GM19452 (cell line): ENCODE measurements around the gene TSPAN7.

Experiments used
- ATAC-seq: cut with Tn5 transposase; IDR thresholded peaks from one replicate; pipeline ENCODE4 v1.9.1; 2021; ENCODE audit not compliant: unreplicated experiment

The TSPAN7 gene

DNA sequence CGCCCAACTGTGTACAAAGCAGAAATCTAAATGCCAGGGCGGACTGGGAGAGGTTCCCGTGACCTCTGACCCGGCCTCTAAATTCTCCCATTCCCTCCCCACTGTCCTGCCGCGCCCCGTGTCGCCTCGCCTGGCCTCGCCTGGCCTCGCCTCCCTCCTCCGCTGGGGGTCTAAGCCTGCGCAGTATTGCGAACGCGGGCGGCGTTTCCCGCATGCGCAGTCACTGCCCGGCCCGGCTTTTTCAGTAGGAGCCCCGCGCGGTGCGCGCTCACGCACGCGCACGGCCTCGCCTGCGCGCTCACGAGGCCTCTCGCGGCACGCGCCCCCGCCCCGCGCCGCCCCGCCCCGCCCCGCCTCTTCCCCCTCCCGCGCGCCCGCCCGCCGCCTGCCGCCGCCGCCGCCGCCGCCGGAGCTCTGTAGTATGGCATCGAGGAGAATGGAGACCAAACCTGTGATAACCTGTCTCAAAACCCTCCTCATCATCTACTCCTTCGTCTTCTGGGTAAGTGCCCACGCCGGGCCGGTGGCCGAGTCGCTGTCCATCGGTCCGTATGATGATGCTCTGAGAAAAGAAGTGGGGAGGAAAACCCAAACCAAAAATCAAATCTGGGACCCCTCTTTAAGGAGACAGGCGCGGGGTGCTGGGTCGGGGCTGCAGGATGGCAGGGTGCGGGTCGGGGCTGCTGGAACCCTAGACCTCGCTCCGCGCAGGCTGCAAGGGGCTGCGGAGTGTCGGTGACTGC, at the start of gene TSPAN7:
TSPAN7 (plus strand) TSS at position 417 of the 743 bp plus-strand sequence; CDS start at position 422, 5 bp downstream.
- no peak for ATAC-seq

DNA sequence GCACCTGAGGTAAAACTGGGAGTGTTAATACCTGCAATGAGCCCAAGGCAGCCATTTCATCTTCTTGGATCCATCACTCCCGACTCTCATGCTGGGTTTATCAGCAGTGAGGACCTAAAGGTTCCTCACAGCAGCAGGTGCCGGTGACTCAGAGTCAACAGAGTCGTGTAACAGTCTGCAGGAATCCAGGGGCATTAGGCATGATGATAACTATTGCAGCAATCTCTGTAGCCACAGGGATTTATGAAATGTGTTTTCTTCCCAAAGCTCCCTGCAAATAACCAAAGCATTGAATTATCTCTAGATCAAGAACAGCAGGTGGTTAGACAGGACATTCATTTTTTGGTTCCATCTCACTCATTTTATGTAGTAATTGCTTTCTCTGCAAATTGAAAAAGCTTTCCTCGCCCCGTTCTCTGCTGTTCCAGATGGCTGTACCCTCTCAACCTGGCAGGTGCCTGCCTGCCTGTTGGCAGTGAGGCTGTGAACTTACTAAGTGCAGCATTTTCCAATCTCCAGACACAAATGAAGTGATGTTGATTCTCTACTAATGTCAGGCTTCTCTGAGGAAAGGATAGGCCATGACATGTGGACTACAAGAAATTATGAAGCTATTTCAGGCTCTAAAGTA, 48.1 kb upstream of the TSPAN7 start:
- no peak for ATAC-seq

DNA sequence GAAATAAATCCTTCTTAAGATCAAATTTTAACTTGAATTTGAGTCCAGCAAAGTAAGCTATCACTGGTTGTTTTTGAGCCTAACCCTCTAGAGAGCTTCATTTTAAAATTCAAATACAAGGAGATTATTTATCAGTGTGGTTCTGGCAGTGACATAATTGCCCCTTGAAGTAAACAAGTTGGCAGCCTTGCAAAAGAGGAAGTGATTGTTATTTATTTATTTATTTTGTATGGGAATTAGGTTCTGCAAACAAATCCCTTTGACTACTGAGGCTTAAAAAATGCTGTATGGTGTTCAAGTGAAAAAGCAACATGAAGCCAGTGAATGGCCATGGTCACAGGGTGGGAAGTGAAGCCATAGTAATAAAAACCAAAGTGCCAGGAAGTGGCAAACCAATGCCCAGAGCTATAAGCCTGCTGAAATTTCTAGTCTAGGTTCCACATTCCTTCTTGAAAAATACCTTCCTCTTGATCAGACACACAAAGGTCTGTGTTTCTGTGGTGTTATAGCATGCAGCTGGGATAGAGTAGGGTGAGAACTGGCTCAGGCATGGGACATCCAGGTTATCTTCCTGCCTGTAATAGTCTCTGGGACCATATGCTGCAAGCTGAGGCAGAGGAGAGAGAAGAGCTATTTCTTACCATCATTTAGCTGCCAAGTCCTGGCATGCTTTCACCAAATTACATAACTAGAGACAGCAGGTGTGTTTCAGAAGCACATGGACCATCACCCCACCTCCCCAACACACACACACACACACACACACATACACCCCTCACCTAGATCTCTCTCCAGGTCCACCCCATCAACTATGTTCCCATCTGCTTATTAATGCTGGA, 47.1 kb upstream of the TSPAN7 start:
- no peak for ATAC-seq

GRCh38 chrX:38515291-38515690, 46.1 kb upstream of the TSPAN7 start:
- ATAC-seq: no peak

DNA sequence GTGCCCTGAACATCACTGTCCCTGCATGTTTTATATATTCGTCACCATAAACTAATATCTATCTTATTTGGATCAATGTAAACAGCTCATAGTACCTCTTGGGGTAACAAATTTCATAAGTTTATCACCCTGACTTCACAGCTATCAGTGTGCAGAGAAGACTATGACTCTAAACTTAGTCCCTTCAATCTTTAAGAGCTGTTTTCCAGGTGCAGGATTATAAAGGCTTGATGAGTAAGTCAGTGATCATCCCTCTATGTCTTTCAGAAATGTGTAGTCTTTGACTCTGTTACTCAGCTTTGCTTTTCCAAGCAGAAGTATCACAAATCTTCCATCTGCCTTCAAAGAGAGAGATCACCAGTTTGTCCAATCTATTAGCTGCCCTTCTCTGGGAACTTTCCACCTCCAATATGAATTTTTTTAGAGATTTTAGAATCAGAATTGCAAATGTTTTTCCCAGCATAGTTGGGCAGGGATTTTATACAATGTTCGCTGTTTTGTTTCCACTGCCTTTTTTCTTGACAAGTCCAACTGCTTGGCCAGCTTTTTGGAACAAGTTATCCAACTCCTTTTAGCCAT, 45.1 kb upstream of the TSPAN7 start:
- no peak for ATAC-seq

DNA sequence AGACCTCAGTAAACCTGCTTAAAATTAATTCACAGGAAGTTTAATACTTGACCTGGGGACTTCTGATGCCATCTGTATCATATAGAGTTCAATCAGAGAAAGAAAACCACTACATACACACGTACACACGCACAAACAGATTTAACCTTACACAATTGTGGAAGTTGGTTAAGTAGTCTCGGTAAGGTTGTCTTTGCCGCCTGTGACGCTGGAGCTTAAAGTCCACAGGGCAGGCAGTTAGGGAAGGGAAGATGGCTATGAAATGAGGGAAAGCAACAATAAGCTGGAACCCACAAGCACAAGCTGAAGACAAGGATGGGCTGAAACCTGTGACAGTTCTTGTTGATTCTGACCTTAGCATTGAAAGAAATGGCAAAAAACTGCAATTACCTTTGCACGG, 41.7 kb upstream of the TSPAN7 start:
- no peak for ATAC-seq

- ATAC-seq: no peak
These were observed 23.2 kb upstream of the TSPAN7 start for GRCh38 chrX:38538134-38538533.

DNA sequence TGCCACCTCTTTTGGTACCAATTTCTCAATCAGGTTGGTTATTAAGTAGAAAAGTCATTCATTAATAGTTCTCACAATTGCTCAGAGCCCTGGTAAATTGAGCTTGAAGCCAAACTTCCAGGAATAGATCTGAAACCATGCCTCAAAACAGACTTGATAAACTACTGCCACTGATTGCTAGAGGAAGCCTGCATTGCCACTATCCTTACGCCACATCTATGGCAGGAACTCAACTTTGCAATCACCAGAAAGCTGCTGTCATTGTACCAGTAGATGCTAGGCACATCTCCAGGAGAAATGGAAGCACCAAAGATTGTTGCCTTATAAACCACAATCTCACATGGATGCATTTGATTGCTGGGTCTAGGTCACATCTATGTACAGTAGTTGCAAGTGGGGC, 21.6 kb upstream of the TSPAN7 start:
- ATAC-seq: no peak

DNA sequence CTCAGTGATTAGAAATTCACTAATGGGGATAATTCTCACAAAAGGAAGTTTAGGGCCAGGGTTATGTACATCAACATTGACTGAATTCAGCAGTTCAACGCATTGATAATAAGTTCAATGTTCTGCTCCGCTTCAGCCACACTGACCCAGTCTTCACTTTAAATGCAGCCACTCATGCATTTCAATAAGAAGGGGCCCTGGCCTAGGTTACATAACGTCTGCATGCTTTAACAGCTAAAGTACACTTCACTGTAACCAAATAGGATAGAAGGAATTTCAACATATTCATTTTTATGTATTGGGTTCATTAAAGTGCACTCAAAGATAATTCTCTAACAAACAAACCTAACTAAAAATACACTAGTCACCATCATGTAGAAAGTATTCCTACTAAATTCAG, 12.8 kb upstream of the TSPAN7 start:
- ATAC-seq: no peak

GRCh38 chrX:38552721-38553120, 8.6 kb upstream of the TSPAN7 start:
- no peak for ATAC-seq

- no peak for ATAC-seq
These were observed 2.7 kb upstream of the TSPAN7 start for GRCh38 chrX:38558686-38559085.

- no peak for ATAC-seq
These were observed 591 bp upstream of the TSPAN7 start for GRCh38 chrX:38560776-38561125.

DNA sequence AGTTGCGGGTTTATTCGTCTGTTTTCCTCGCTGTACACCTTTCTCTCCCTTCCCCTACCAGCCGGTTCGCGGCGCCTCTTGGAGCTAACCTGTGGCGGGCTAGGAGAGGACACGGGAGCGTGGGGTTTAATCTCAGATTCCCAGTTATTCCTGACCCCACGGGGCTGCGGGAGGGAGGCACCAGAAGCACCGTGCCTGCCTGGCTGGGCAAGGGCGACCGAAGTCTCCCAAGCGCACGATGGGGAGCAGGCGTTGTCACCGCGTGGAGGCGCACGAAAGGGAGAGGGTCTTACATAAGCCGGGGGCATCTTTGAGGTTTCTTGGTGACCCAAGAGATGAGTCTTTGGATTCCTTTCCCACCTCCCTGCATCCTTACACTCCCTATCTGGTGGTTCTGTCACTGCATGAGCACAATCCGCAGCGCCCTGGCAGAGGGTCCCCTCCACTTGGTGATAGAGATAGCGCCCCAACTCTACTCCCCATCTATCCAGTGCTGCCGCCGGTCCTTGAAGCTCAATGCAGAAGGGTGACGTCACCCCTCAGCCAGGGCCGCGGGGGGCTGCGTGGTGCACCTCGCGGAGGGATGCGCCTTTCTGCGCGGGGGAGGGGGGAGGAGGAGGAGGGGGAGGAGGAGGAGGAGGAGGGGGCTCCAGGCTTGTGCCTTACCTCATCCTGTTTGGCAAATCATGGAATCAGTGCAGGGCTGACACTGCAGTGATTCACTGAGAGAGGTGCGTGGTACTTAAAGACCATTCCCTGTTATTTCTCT, 793 bp downstream of the TSPAN7 start:
- ATAC-seq: no peak

GRCh38 chrX:38563030-38563429, 1.7 kb downstream of the TSPAN7 start:
- no peak for ATAC-seq

GRCh38 chrX:38570396-38570795, 9.1 kb downstream of the TSPAN7 start:
- no peak for ATAC-seq

DNA sequence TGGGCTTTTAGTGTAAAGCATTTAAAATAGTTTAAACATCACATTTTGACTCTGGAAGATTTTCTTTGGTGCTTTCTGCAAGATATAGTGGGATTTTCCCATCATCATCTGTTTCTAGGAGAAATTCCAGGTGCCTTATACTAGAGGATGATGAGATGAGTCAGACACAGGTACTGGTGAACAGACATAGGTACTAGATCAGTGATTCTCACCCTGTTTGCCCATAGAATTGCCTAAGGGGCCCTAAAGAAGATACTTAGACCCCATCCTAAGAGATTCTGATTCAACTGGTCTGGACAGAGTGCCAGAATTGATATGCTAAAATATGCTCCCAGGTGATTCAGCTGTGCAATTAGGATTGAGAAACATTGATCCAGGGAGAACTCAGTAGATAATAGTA, 9.7 kb downstream of the TSPAN7 start:
- no peak for ATAC-seq

DNA sequence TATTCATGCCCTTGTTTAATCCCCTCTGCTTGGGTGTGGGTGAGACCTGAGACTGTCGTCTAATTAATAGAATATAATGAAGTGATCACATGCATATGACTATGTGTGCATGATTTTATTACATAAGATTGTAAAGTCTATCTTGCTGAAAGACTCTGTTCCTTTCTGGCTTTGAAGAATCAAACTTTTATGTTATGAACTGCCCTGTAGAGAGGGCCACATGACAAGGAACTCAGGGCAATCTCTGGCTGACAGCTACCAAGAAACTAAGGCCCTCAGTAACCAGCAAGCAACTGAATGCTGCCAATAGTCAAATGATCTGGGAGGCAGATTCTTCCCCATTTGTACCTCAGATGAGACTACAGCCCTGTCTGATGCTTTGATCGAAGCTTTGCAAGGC, 13.5 kb downstream of the TSPAN7 start:
- no peak for ATAC-seq

GRCh38 chrX:38575888-38576287, 14.5 kb downstream of the TSPAN7 start:
- ATAC-seq: no peak

GRCh38 chrX:38577738-38578137, 16.4 kb downstream of the TSPAN7 start:
- ATAC-seq: no peak

GRCh38 chrX:38578167-38578566, 16.8 kb downstream of the TSPAN7 start:
- no peak for ATAC-seq

DNA sequence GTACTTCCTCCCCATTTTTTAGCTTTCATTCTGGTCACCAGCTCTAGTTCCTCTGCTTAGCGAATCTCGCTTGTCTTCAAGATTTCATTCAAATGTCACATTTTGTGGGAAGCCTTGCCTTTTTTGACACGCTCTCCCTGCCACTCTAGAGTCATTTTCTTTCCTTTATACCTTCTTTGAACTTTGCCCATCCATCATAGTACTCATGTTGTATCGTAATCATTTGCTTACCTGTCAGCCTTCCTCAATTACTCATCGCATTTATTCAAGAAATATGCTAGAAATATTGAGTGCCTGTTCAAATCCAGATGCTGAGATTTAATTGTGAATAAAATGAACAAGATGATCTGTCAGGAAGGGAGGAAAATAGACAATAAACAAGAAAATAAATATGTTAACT, 21.8 kb downstream of the TSPAN7 start:
- ATAC-seq: no peak
